HepG2 (cell line): ENCODE results near the gene NEUROD1. TPM values are rescaled to one million over a fixed set of nuclear protein-coding genes. Genes with fewer than 3 reads are reported as not detected.

ENCODE experiments used
- AHDC1 ChIP-seq: sonication (generic); formaldehyde crosslinking; IDR thresholded peaks from 2 replicates; pipeline ENCODE4 v1.5.1; 2020; ENCODE audit warnings: mild to moderate bottlenecking, missing genetic modification reagents, borderline replicate concordance
- ARNT2 ChIP-seq: sonication (generic); formaldehyde crosslinking; IDR thresholded peaks from 2 replicates; pipeline ENCODE4 v1.8.0; 2022; ENCODE audit warnings: mild to moderate bottlenecking, low read depth, missing genetic modification reagents, moderate library complexity
- ASH2L ChIP-seq: fragments of 300-600, 200-600 bp; sonication (generic); IDR thresholded peaks from 2 replicates; pipeline ENCODE4 v1.7.0; 2017; ENCODE audit warnings: low read depth, mild to moderate bottlenecking, moderate library complexity, mixed read lengths, low read length; ENCODE audit not compliant: insufficient read length
- E2F2 ChIP-seq: sonication (generic); formaldehyde crosslinking; IDR thresholded peaks from 2 replicates; pipeline ENCODE4 v1.4.0; 2020; ENCODE audit warnings: missing genetic modification reagents, borderline replicate concordance
- MXD1 ChIP-seq: sonication (generic); formaldehyde crosslinking; IDR thresholded peaks from 2 replicates; pipeline ENCODE4 v1.4.0; 2020; ENCODE audit warnings: mild to moderate bottlenecking, missing genetic modification reagents
- ZBTB40 ChIP-seq, 2 experiments: fragments of 450-650 bp in 1 of 2; sonication (generic) in 1 of 2; formaldehyde crosslinking in 1 of 2; IDR thresholded peaks; 2 replicates each; pipeline versions ENCODE4 v1.6.1 to v1.8.0; 2016 to 2022; ENCODE audit warnings: antibody characterized with exemption in 1 of 2, mild to moderate bottlenecking in 1 of 2, missing genetic modification reagents in 1 of 2
- ZNF10 ChIP-seq: sonication (generic); formaldehyde crosslinking; IDR thresholded peaks from 2 replicates; pipeline ENCODE4 v1.4.0; 2020; ENCODE audit warnings: mild to moderate bottlenecking, low read depth, missing genetic modification reagents, borderline replicate concordance
- ZNF33A ChIP-seq: sonication (generic); formaldehyde crosslinking; IDR thresholded peaks from 2 replicates; pipeline ENCODE4 v1.5.1; 2020; ENCODE audit warnings: missing genetic modification reagents, mild to moderate bottlenecking, moderate library complexity, borderline replicate concordance
- ZNF747 ChIP-seq: sonication (generic); formaldehyde crosslinking; IDR thresholded peaks from 2 replicates; pipeline ENCODE4 v1.8.1; 2023; ENCODE audit warnings: missing genetic modification reagents, mild to moderate bottlenecking, borderline replicate concordance
- ZNF780A ChIP-seq: sonication (generic); formaldehyde crosslinking; IDR thresholded peaks from 2 replicates; pipeline ENCODE4 v1.8.0; 2022; ENCODE audit warnings: mild to moderate bottlenecking, missing genetic modification reagents, moderate library complexity
- polyA plus RNA-seq, 8 experiments: library from polyadenylated mRNA; depleted of rRNA in 3 of 8; stranded (reverse) in 7 of 8; unstranded in 1 of 8; fragments of >200 nt; fragmentation: Illumina TruSeq in 4 of 8; extraction: Trizol in 4 of 8; gene quantifications; 2 replicates each; pipeline versions ENCODE4 v1.2.1 to v1.2.3, GENCODE V29; 2011 to 2016; ENCODE audit warnings: low read depth in 4 of 8, missing spikeins in 1 of 8, mixed read lengths in 1 of 8; ENCODE audit not compliant: insufficient read depth in 1 of 8
- total RNA-seq, 5 experiments: library from RNA; depleted of rRNA; stranded (reverse); fragments of >200 nt; fragmentation: Illumina TruSeq; extraction: Trizol; gene quantifications; 2 replicates each; pipeline ENCODE4 v1.2.3, GENCODE V29; 2016; ENCODE audit warnings: low read depth in 1 of 5

NEUROD1 gene
- total and polyA plus RNA-seq, 2 of the 13 experiments (the other 11 are each of a cell fraction or from before 2014, with no cell fraction given) = not detected

GRCh38 chr2:181677912-181678586 lies 2.3 kb downstream of the NEUROD1 start (continued):
- TF ChIP-seq ZNF10 (CRISPR knock-in tag) (no peak), ARNT2 (CRISPR knock-in tag) (peak; percentile 89), ZNF780A (CRISPR knock-in tag) (peak; percentile 55; the same call in 1 of the 2 replicates), ASH2L (no peak), E2F2 (CRISPR knock-in tag) (peak; percentile 79; the same call in 1 of the 2 replicates), ZNF747 (CRISPR knock-in tag) (peak; percentile 77), AHDC1 (0 out of 2 replicates have a peak, but pooled peaks have one; percentile 17), ZBTB40 (IDR thresholded peaks at IDR 0.05) (no peak), ZBTB40 (CRISPR knock-in tag; IDR thresholded peaks at IDR 0.05) (peak; percentile 79), MXD1 (CRISPR knock-in tag) (peak; percentile 80), ZNF33A (no peak)
